Panc1 (cell line): ENCODE measurements around the gene ESYT2. TPM values are rescaled to one million over a fixed set of nuclear protein-coding genes. Genes with fewer than 3 reads are reported as not detected.

Experiments used
- ATAC-seq: fragments of 200-7000 bp; cut with Tn5 transposase; 2 replicates; pipeline ENCODE4 v1.9.1; 2020; ENCODE audit warnings: mild to moderate bottlenecking, moderate library complexity
- BruUV-seq: library from RNA; stranded (reverse); fragments of 400-500 nt; replicated peaks from 2 replicates; lab custom pipeline; 2021; lab: Mats Ljungman, UMichigan
- CTCF ChIA-PET: fragments of 300-600 bp; sonication (Branson Sonifier 250); formaldehyde crosslinking; loops from one replicate; lab custom pipeline; 2022; ENCODE audit warnings: antibody characterized with exemption; lab: Charles Lee
- POLR2A ChIA-PET: fragments of 300-600 bp; sonication (Branson Sonifier 250); formaldehyde crosslinking; loops from one replicate; lab custom pipeline; 2022; ENCODE audit warnings: antibody characterized with exemption; lab: Charles Lee
- DNase-seq: peaks from one replicate; pipeline ENCODE4 v3.0.0-alpha.2; 2010; ENCODE audit warnings: low read depth, low spot score
- H3K27ac ChIP-seq: 2 replicates; pipeline ENCODE4 v1.5.1; 2011; ENCODE audit warnings: mild to moderate bottlenecking, low read length, inconsistent platforms
- H3K27me3 ChIP-seq: fragments of 200-500 bp; sonication (Bioruptor generic); 2 replicates; pipeline ENCODE4 v1.6.0; 2014; ENCODE audit warnings: low read length, inconsistent platforms; ENCODE audit not compliant: control insufficient read depth, insufficient read depth
- H3K36me3 ChIP-seq: fragments of 200-500 bp; sonication (Bioruptor generic); 2 replicates; pipeline ENCODE4 v1.5.1; 2014; ENCODE audit warnings: inconsistent platforms, mild to moderate bottlenecking, low read length, moderate library complexity; ENCODE audit not compliant: control insufficient read depth, insufficient read depth
- H3K4me1 ChIP-seq: 2 replicates; pipeline ENCODE4 v1.5.1; 2011; ENCODE audit warnings: inconsistent platforms, mild to moderate bottlenecking, low read length, moderate library complexity; ENCODE audit not compliant: control insufficient read depth, insufficient read depth
- H3K4me3 ChIP-seq, 2 experiments: 2 replicates each; pipeline ENCODE4 v1.5.1; 2011 to 2012; ENCODE audit warnings: low read depth in 2 of 2, low read length in 2 of 2, mild to moderate bottlenecking in 2 of 2, inconsistent platforms in 1 of 2, moderate library complexity in 1 of 2
- H3K9me3 ChIP-seq: fragments of 200-500 bp; sonication (Bioruptor generic); 2 replicates; pipeline ENCODE4 v1.5.1; 2014; ENCODE audit warnings: low read depth, mild to moderate bottlenecking, inconsistent platforms, low read length, moderate library complexity; ENCODE audit not compliant: control insufficient read depth, insufficient read depth
- CTCF ChIP-seq: fragments of 450-650 bp; IDR thresholded peaks from 2 replicates; pipeline ENCODE4 v1.5.1; 2017; ENCODE audit warnings: mild to moderate bottlenecking
- POLR2AphosphoS5 ChIP-seq: IDR thresholded peaks from 2 replicates; pipeline ENCODE4 v1.6.1; 2012; ENCODE audit warnings: mild to moderate bottlenecking, low read depth, low read length, moderate library complexity
- REST ChIP-seq, 2 experiments: IDR thresholded peaks; 2 replicates each; pipeline ENCODE4 v1.6.1; 2011 to 2012; ENCODE audit warnings: low read depth in 2 of 2, control low read depth in 1 of 2, low read length in 1 of 2, mild to moderate bottlenecking in 1 of 2, moderate library complexity in 1 of 2; ENCODE audit not compliant: insufficient read depth in 1 of 2
- SIN3A ChIP-seq: IDR thresholded peaks from 2 replicates; pipeline ENCODE4 v1.6.1; 2012; ENCODE audit warnings: low read depth, mild to moderate bottlenecking, low read length, moderate library complexity, borderline replicate concordance; ENCODE audit not compliant: insufficient read depth
- TCF7L2 ChIP-seq: IDR thresholded peaks from 2 replicates; pipeline ENCODE4 v1.6.1; 2011; ENCODE audit warnings: mild to moderate bottlenecking, low read depth, low read length, inconsistent platforms
- in situ Hi-C: cut with HindIII; loops from 2 replicates; pipeline ENCODE4 v1.10.0; 2016; ENCODE audit warnings: low sequenced_read_pairs, low pct_unique_long_range_greater_than_20kb
- intact Hi-C: fragments of 100-400 bp; cut with micrococcal nuclease; formaldehyde crosslinking; loops from one replicate; pipeline ENCODE4 v1.10.0; 2022; ENCODE audit not compliant: unreplicated experiment
- total RNA-seq: library from RNA; stranded (reverse); gene quantifications from one replicate; pipeline ENCODE4 v1.2.1, GENCODE V29; 2021; ENCODE audit not compliant: unreplicated experiment

Gene ESYT2
- total RNA-seq, 1 experiment from 2014 or later: 92.7 TPM

GRCh38 chr7:158737064-158737695 is 92.1 kb downstream of the ESYT2 start:
- peaks cover 19% of the 10 kb centered on the region for H3K36me3 ChIP-seq
- no peaks in the 10 kb centered on the region for H3K27me3 ChIP-seq
- ATAC-seq (no peak), DNase-seq (no peak)
- no peaks in the 10 kb centered on the region for H3K4me1 ChIP-seq
- no peaks in the 10 kb centered on the region for H3K9me3 ChIP-seq
- no peak for TF ChIP-seq REST (IDR thresholded peaks at IDR 0.05; ENCODE audit: insufficient read depth in 1 of 2, low read depth in 2 of 2, low read length in 1 of 2)
- no peak for TF ChIP-seq SIN3A
- no peak for TF ChIP-seq CTCF
- no peak for TF ChIP-seq POLR2AphosphoS5
- no peak for TF ChIP-seq TCF7L2
- in situ Hi-C loops (no loop called here), intact Hi-C loops (no loop called here)
- POLR2A ChIA-PET: no interaction called here
- H3K4me3 ChIP-seq: no peak overlapping the region
- CTCF ChIA-PET: no interaction called here
- H3K27ac ChIP-seq: no peak overlapping the region
- BruUV-seq: no TSS peak

GRCh38 chr7:158735935-158736334 is 93.4 kb downstream of the ESYT2 start:
- DNase-seq (no peak), ATAC-seq (no peak)
- Histone ChIP-seq H3K27ac (no peak overlapping the region), H3K36me3 (peaks cover 21% of the 10 kb centered on the region), H3K9me3 (no peaks in the 10 kb centered on the region), H3K4me1 (no peaks in the 10 kb centered on the region), H3K4me3 (no peak overlapping the region), H3K27me3 (no peaks in the 10 kb centered on the region)
- in situ Hi-C loops (no loop called here), intact Hi-C loops (no loop called here)
- ChIA-PET CTCF (no interaction called here), POLR2A (no interaction called here)
- TF ChIP-seq CTCF (no peak), SIN3A (no peak), POLR2AphosphoS5 (no peak), REST (IDR thresholded peaks at IDR 0.05; ENCODE audit: insufficient read depth in 1 of 2, low read depth in 2 of 2, low read length in 1 of 2) (no peak), TCF7L2 (no peak)
- BruUV-seq: no TSS peak
